ENCODE data around the gene ERI3.

- TF ChIP-seq FOXM1 (IDR thresholded peaks at IDR 0.05; ENCODE audit: borderline replicate concordance, low read depth) (no peak), NFIC (IDR thresholded peaks at IDR 0.05) (no peak), EP300 (IDR thresholded peaks at IDR 0.05; ENCODE audit: borderline replicate concordance) (no peak), MAX (IDR thresholded peaks at IDR 0.05) (no peak), CREB1 (IDR thresholded peaks at IDR 0.05; ENCODE audit: low read depth) (no peak), TAF1 (IDR thresholded peaks at IDR 0.05; ENCODE audit: low read depth) (no peak)
These were observed 94.3 kb downstream of the ERI3 start for GRCh38 chr1:44260792-44261170.

All from Ishikawa (cell line).